CD4-positive, alpha-beta memory T cell (primary cell): Measurements from ENCODE around the gene GLS. TPM values are rescaled to one million over a fixed set of nuclear protein-coding genes. Genes with fewer than 3 reads are reported as not detected.
"Not testable (repeated sequence)": the region's sequence is repeated elsewhere in the genome, so short reads cannot be mapped to it uniquely, and the experiment has no call there.

Experiments used
- CTCF ChIA-PET: fragments of 350-600 bp; sonication (Branson Sonifier 250); formaldehyde crosslinking; loops from one replicate; lab custom pipeline; 2021; ENCODE audit warnings: inconsistent platforms; ENCODE audit not compliant: partially characterized antibody; lab: Charles Lee
- POLR2A ChIA-PET: fragments of 350-600 bp; sonication (Branson Sonifier 250); formaldehyde crosslinking; loops from one replicate; lab custom pipeline; 2021; ENCODE audit not compliant: partially characterized antibody; lab: Charles Lee
- DNase-seq, 5 donors: peaks; one replicate each; pipeline versions ENCODE4 v3.0.0 to v3.0.0-alpha.2; 2020 to 2022; ENCODE audit warnings: mixed read lengths in 1 of 5
- H3K27ac ChIP-seq: one replicate; pipeline ENCODE4 v1.7.0; 2013; ENCODE audit warnings: low read depth, low read length
- H3K27me3 ChIP-seq: 2 replicates; pipeline ENCODE4 v1.7.0; 2013; ENCODE audit warnings: mild to moderate bottlenecking, low read length, moderate library complexity; ENCODE audit not compliant: insufficient read depth
- H3K36me3 ChIP-seq: 2 replicates; pipeline ENCODE4 v1.7.0; 2013; ENCODE audit warnings: mild to moderate bottlenecking, low read length, moderate library complexity; ENCODE audit not compliant: insufficient read depth
- H3K4me1 ChIP-seq: 2 replicates; pipeline ENCODE4 v1.7.0; 2013; ENCODE audit warnings: mild to moderate bottlenecking, low read length, moderate library complexity; ENCODE audit not compliant: insufficient read depth
- H3K4me3 ChIP-seq, 2 donors: one replicate each; pipeline ENCODE4 v1.7.0; 2013; ENCODE audit warnings: low read length in 2 of 2, mild to moderate bottlenecking in 1 of 2
- H3K9me3 ChIP-seq, 2 donors: one replicate each; pipeline ENCODE4 v1.7.0; 2013; ENCODE audit warnings: low read length in 2 of 2, control low read depth in 1 of 2; ENCODE audit not compliant: control insufficient read depth in 1 of 2
- H3K27ac Mint-ChIP-seq, 7 donors: one replicate each; pipeline ENCODE4 v1.8.0; 2020 to 2021; ENCODE audit warnings: mixed read lengths in 7 of 7, mild to moderate bottlenecking in 6 of 7, inconsistent platforms in 3 of 7, moderate library complexity in 3 of 7
- H3K27me3 Mint-ChIP-seq, 2 donors: one replicate each; pipeline ENCODE4 v1.8.0; 2020 to 2021; ENCODE audit warnings: mixed read lengths in 2 of 2
- H3K36me3 Mint-ChIP-seq, 2 donors: one replicate each; pipeline ENCODE4 v1.8.0; 2020 to 2021; ENCODE audit warnings: mixed read lengths in 2 of 2, inconsistent platforms in 1 of 2, mild to moderate bottlenecking in 1 of 2
- H3K4me1 Mint-ChIP-seq, 4 donors: one replicate each; pipeline ENCODE4 v1.8.0; 2020 to 2021; ENCODE audit warnings: mixed read lengths in 4 of 4, mild to moderate bottlenecking in 1 of 4
- H3K4me3 Mint-ChIP-seq, 8 donors: one replicate each; pipeline ENCODE4 v1.8.0; 2020 to 2021; ENCODE audit warnings: mixed read lengths in 8 of 8, mild to moderate bottlenecking in 7 of 8, moderate library complexity in 6 of 8, inconsistent platforms in 3 of 8
- H3K9me3 Mint-ChIP-seq, 8 donors: one replicate each; pipeline ENCODE4 v1.8.0; 2020 to 2021; ENCODE audit warnings: mixed read lengths in 8 of 8, mild to moderate bottlenecking in 5 of 8, inconsistent platforms in 3 of 8, moderate library complexity in 1 of 8
- intact Hi-C: fragments of 100-400 bp; cut with micrococcal nuclease; formaldehyde crosslinking; loops from one replicate; pipeline ENCODE4 v1.15.1; 2023
- polyA plus RNA-seq, 2 donors: library from polyadenylated mRNA; unstranded; fragments of 300-500 nt; fragmentation: Illumina TruSeq; gene quantifications; one replicate each; pipeline ENCODE4 v1.2.3, GENCODE V29; 2021
- total RNA-seq, 2 experiments: library from RNA; stranded (reverse); gene quantifications; one replicate each; pipeline ENCODE4 v1.2.3, GENCODE V29; 2021

Gene GLS
- total and polyA plus RNA-seq, 4 experiments from 2014 or later = 27.0 to 208 (median 132) TPM

- no peak overlapping the region for H3K27ac ChIP-seq
- ChIA-PET CTCF (no interaction called here), POLR2A (no interaction called here)
- H3K4me1 Mint-ChIP-seq = peaks cover 0 to 2% (median 0%) of the 10 kb centered on the region in 4 donors
- intact Hi-C loops = no loop called here
- H3K4me3 Mint-ChIP-seq = no peak overlapping the region
- H3K27me3 ChIP-seq = no peaks in the 10 kb centered on the region
- no peaks in the 10 kb centered on the region for H3K36me3 Mint-ChIP-seq
- H3K9me3 ChIP-seq = no peaks in the 10 kb centered on the region
- no peak overlapping the region for H3K27ac Mint-ChIP-seq
- no peaks in the 10 kb centered on the region for H3K36me3 ChIP-seq
- H3K27me3 Mint-ChIP-seq = no peaks in the 10 kb centered on the region
- no peak overlapping the region for H3K4me3 ChIP-seq
- no peak for DNase-seq
- no peaks in the 10 kb centered on the region for H3K4me1 ChIP-seq
- no peaks in the 10 kb centered on the region for H3K9me3 Mint-ChIP-seq
Observed at GRCh38 chr2:190846746-190847145, 33.9 kb upstream of the GLS start.

GRCh38 chr2:190847504-190848081 lies 33.0 kb upstream of the GLS start:
- Histone ChIP-seq H3K4me3 (no peak overlapping the region), H3K27me3 (no peaks in the 10 kb centered on the region), H3K4me1 (no peaks in the 10 kb centered on the region), H3K36me3 (no peaks in the 10 kb centered on the region), H3K27ac (no peak overlapping the region), H3K9me3 (no peaks in the 10 kb centered on the region)
- no peak for DNase-seq
- no peak overlapping the region for H3K4me3 Mint-ChIP-seq
- H3K4me1 Mint-ChIP-seq = peaks cover 0 to 2% (median 0%) of the 10 kb centered on the region in 4 donors
- H3K27ac Mint-ChIP-seq = no peak overlapping the region
- no peaks in the 10 kb centered on the region for H3K27me3 Mint-ChIP-seq
- H3K36me3 Mint-ChIP-seq = no peaks in the 10 kb centered on the region
- CTCF ChIA-PET = no interaction called here
- POLR2A ChIA-PET = interaction anchor here (0.6 kb wide), 1 partner anchor 273 kb away, joined by 3 read pairs; no protein-coding TSS in a partner anchor
- no peaks in the 10 kb centered on the region for H3K9me3 Mint-ChIP-seq
- intact Hi-C loops = no loop called here

GRCh38 chr2:190849774-190850173 lies 30.8 kb upstream of the GLS start:
- ChIA-PET POLR2A (interaction anchor here (0.6 to 2.8 kb wide), 6 partner anchors 13 to 56 kb away, joined by 3 to 54 read pairs (median 5); partner anchors contain the start of gene GLS), CTCF (interaction anchor here (0.8 to 5.5 kb wide), 39 partner anchors 9 to 490 kb away, joined by 3 to 83 read pairs (median 7); partner anchors contain the start of gene GLS)
- no peaks in the 10 kb centered on the region for H3K9me3 ChIP-seq
- H3K4me3 Mint-ChIP-seq = no peak overlapping the region
- no peaks in the 10 kb centered on the region for H3K36me3 ChIP-seq
- no peaks in the 10 kb centered on the region for H3K27me3 ChIP-seq
- intact Hi-C loops = loop anchor here (1.0 to 5.0 kb wide), 6 partner anchors 27 to 308 kb away; partner anchors contain the start of gene GLS
- no peak overlapping the region for H3K4me3 ChIP-seq
- no peak overlapping the region for H3K27ac ChIP-seq
- H3K4me1 Mint-ChIP-seq = peaks cover 0 to 2% (median 0%) of the 10 kb centered on the region in 4 donors
- H3K27ac Mint-ChIP-seq = no peak overlapping the region
- peaks cover 0 to 1% of the 10 kb centered on the region in 2 donors for H3K27me3 Mint-ChIP-seq
- H3K4me1 ChIP-seq = no peaks in the 10 kb centered on the region
- no peaks in the 10 kb centered on the region for H3K36me3 Mint-ChIP-seq
- DNase-seq = no peak
- no peaks in the 10 kb centered on the region for H3K9me3 Mint-ChIP-seq

- CTCF ChIA-PET = interaction anchor here (5.5 kb wide), 1 partner anchor 34 kb away, joined by 62 read pairs; no protein-coding TSS in a partner anchor
- not testable (repeated sequence) for H3K4me3 ChIP-seq, H3K9me3 ChIP-seq, H3K27me3 ChIP-seq, H3K4me1 Mint-ChIP-seq, H3K36me3 Mint-ChIP-seq, H3K4me3 Mint-ChIP-seq, H3K4me1 ChIP-seq, DNase-seq, H3K9me3 Mint-ChIP-seq, H3K27ac Mint-ChIP-seq, H3K27me3 Mint-ChIP-seq, H3K27ac ChIP-seq, H3K36me3 ChIP-seq
- intact Hi-C loops = loop anchor here (5.0 kb wide), 2 partner anchors 94 to 304 kb away; no protein-coding TSS in a partner anchor
- POLR2A ChIA-PET = interaction anchor here (1.7 kb wide), 1 partner anchor 28 kb away, joined by 11 read pairs; the partner anchor contains the start of gene GLS
Observed at GRCh38 chr2:190853022-190853421, 27.6 kb upstream of the GLS start.

- Mint-ChIP-seq H3K36me3 (peaks cover 0 to 1% of the 10 kb centered on the region in 2 donors), H3K4me3 (no peak overlapping the region), H3K27me3 (peaks cover 0 to 1% of the 10 kb centered on the region in 2 donors), H3K9me3 (no peaks in the 10 kb centered on the region), H3K4me1 (peaks cover 0 to 2% (median 0%) of the 10 kb centered on the region in 4 donors), H3K27ac (no peak overlapping the region)
- CTCF ChIA-PET = interaction anchor here (1.0 to 5.5 kb wide), 3 partner anchors 29 to 302 kb away, joined by 3 to 62 read pairs (median 3); no protein-coding TSS in a partner anchor
- no peaks in the 10 kb centered on the region for H3K27me3 ChIP-seq
- POLR2A ChIA-PET = interaction anchor here (1.7 kb wide), 1 partner anchor 27 kb away, joined by 11 read pairs; the partner anchor contains the start of gene GLS
- no peaks in the 10 kb centered on the region for H3K36me3 ChIP-seq
- H3K4me3 ChIP-seq = no peak overlapping the region
- no peaks in the 10 kb centered on the region for H3K9me3 ChIP-seq
- intact Hi-C loops = loop anchor here (5.0 kb wide), 2 partner anchors 94 to 304 kb away; no protein-coding TSS in a partner anchor
- H3K4me1 ChIP-seq = no peaks in the 10 kb centered on the region
- DNase-seq = no peak
- no peak overlapping the region for H3K27ac ChIP-seq
Observed at GRCh38 chr2:190853531-190854383, 26.9 kb upstream of the GLS start.

DNA sequence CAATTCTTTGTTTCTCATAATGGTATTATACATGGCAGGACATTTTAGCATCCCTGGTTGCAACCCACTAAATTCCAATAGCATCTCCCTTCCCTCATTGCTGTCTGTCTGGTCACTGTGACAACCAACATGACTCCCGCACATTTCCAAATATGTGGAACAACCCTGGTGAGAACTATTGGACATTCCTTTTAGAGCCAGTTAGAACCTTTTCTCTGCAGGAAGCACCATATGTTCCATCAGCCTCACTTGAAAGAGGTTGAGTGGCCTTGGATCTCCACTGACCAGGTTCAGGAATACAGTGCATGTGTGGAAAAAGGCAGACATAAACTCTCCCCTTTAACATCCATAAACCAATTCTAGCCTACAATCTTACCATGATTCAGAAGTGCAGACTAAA lies 25.9 kb upstream of the GLS start:
- Mint-ChIP-seq H3K36me3 (peaks cover 0 to 8% of the 10 kb centered on the region in 2 donors), H3K27me3 (peaks cover 0 to 1% of the 10 kb centered on the region in 2 donors), H3K27ac (no peak overlapping the region), H3K4me3 (no peak overlapping the region), H3K4me1 (peaks cover 0 to 2% (median 0%) of the 10 kb centered on the region in 4 donors), H3K9me3 (no peaks in the 10 kb centered on the region)
- H3K4me1 ChIP-seq = no peaks in the 10 kb centered on the region
- H3K27ac ChIP-seq = no peak overlapping the region
- H3K9me3 ChIP-seq = no peaks in the 10 kb centered on the region
- intact Hi-C loops = loop anchor here (5.0 kb wide), 2 partner anchors 93 to 303 kb away; no protein-coding TSS in a partner anchor
- DNase-seq = no peak
- H3K4me3 ChIP-seq = no peak overlapping the region
- ChIA-PET POLR2A (no interaction called here), CTCF (interaction anchor here (1.2 to 5.5 kb wide), 2 partner anchors 33 to 301 kb away, joined by 3 to 62 read pairs; no protein-coding TSS in a partner anchor)
- H3K36me3 ChIP-seq = no peaks in the 10 kb centered on the region
- no peaks in the 10 kb centered on the region for H3K27me3 ChIP-seq

GRCh38 chr2:190855245-190855644 lies 25.4 kb upstream of the GLS start:
- Histone ChIP-seq H3K36me3 (no peaks in the 10 kb centered on the region), H3K27ac (no peak overlapping the region), H3K9me3 (no peaks in the 10 kb centered on the region), H3K4me3 (no peak overlapping the region), H3K4me1 (no peaks in the 10 kb centered on the region), H3K27me3 (no peaks in the 10 kb centered on the region)
- ChIA-PET CTCF (no interaction called here), POLR2A (no interaction called here)
- H3K4me3 Mint-ChIP-seq = no peak overlapping the region
- peaks cover 0 to 10% of the 10 kb centered on the region in 2 donors for H3K36me3 Mint-ChIP-seq
- no peaks in the 10 kb centered on the region for H3K9me3 Mint-ChIP-seq
- no peak for DNase-seq
- peaks cover 0 to 2% (median 0%) of the 10 kb centered on the region in 4 donors for H3K4me1 Mint-ChIP-seq
- intact Hi-C loops = no loop called here
- H3K27ac Mint-ChIP-seq = no peak overlapping the region
- peaks cover 0 to 1% of the 10 kb centered on the region in 2 donors for H3K27me3 Mint-ChIP-seq
